A549 (cell line): ENCODE measurements around the gene EEFSEC. TPM values are rescaled to one million over a fixed set of nuclear protein-coding genes. Genes with fewer than 3 reads are reported as not detected.

ENCODE experiments used
- ATAC-seq, 2 experiments: fragments of 200-7000 bp in 1 of 2; fragments of >200 bp in 1 of 2; cut with Nextera tagmentation in 1 of 2; cut with Tn5 transposase in 1 of 2; 3 replicates each; pipeline versions ENCODE4 v1.8.0 to v1.9.1; 2018 to 2020; ENCODE audit warnings: mild to moderate bottlenecking in 1 of 2, moderate library complexity in 1 of 2
- CTCF ChIA-PET: fragments of 300-600 bp; sonication (Branson Sonifier 250); formaldehyde crosslinking; extraction: SDS; loops from one replicate; lab custom pipeline; 2021; ENCODE audit warnings: antibody characterized with exemption, inconsistent platforms; lab: Yijun Ruan, JAX
- POLR2A ChIA-PET: fragments of 350-600 bp; formaldehyde crosslinking; extraction: SDS; loops from one replicate; lab custom pipeline; 2021; ENCODE audit warnings: antibody characterized with exemption, inconsistent platforms; lab: Yijun Ruan, JAX
- DNase-seq, 2 experiments: peaks; one replicate each; pipeline versions ENCODE4 v3.0.0 to v3.0.0-alpha.2; 2011 to 2016; ENCODE audit warnings: low read depth in 1 of 2, low spot score in 1 of 2
- FAIRE-seq: peaks from 2 replicates; lab custom pipeline; 2011; peaks lifted over from hg19 to GRCh38; lab: Jason Lieb, UNC
- H3K27ac ChIP-seq, 2 experiments: fragments of >200 bp; sonication (Bioruptor Twin); formaldehyde crosslinking; 3 replicates each; pipeline ENCODE4 v1.5.1; 2016 to 2017
- H3K4me1 ChIP-seq: fragments of >200 bp; sonication (Bioruptor Twin); formaldehyde crosslinking; 3 replicates; pipeline ENCODE4 v1.6.1; 2016
- H3K4me2 ChIP-seq: fragments of >200 bp; sonication (Bioruptor Twin); formaldehyde crosslinking; 3 replicates; pipeline ENCODE4 v1.6.1; 2016
- H3K4me3 ChIP-seq: fragments of >200 bp; sonication (Bioruptor Twin); formaldehyde crosslinking; 3 replicates; pipeline ENCODE4 v1.5.1; 2016
- H3K9me3 ChIP-seq: fragments of >200 bp; sonication (Bioruptor Twin); formaldehyde crosslinking; 3 replicates; pipeline ENCODE4 v1.6.1; 2016
- BHLHE40 ChIP-seq: IDR thresholded peaks from 2 replicates; pipeline ENCODE4 v1.6.1; 2012; ENCODE audit warnings: low read depth, low read length, inconsistent platforms
- CEBPB ChIP-seq, 2 experiments: fragments of >200 bp in 1 of 2; sonication (Bioruptor Twin) in 1 of 2; formaldehyde crosslinking in 1 of 2; IDR thresholded peaks; 2 replicates each; pipeline ENCODE4 v1.6.1; 2012 to 2016
- CHD2 ChIP-seq: fragments of 150-350 bp; IDR thresholded peaks from 2 replicates; pipeline ENCODE4 v1.6.1; 2014; ENCODE audit warnings: low read length; ENCODE audit not compliant: partially characterized antibody
- EHF ChIP-seq: fragments of 250-450 bp; sonication (Bioruptor Pico); IDR thresholded peaks from 2 replicates; pipeline ENCODE4 v1.5.0; 2020; ENCODE audit warnings: mild to moderate bottlenecking
- EP300 ChIP-seq, 2 experiments: fragments of >200 bp; sonication (Bioruptor Twin); formaldehyde crosslinking; IDR thresholded peaks; 2 replicates in 1 of 2; 3 replicates in 1 of 2; pipeline ENCODE4 v1.6.1; 2016 to 2017
- HDAC2 ChIP-seq: fragments of 200-600 bp; sonication (generic); IDR thresholded peaks from 2 replicates; pipeline ENCODE4 v1.6.1; 2016
- JUNB ChIP-seq: fragments of >200 bp; sonication (Bioruptor Twin); formaldehyde crosslinking; IDR thresholded peaks from 2 replicates; pipeline ENCODE4 v1.6.1; 2016
- KDM5A ChIP-seq: fragments of 200-600 bp; sonication (generic); IDR thresholded peaks from 2 replicates; pipeline ENCODE4 v1.6.1; 2016; ENCODE audit warnings: antibody characterized with exemption, mild to moderate bottlenecking
- NPAS2 ChIP-seq: fragments of 250-450 bp; sonication (Bioruptor Pico); IDR thresholded peaks from 2 replicates; pipeline ENCODE4 v1.8.0; 2022; ENCODE audit warnings: mild to moderate bottlenecking, moderate library complexity, borderline replicate concordance
- NR3C1 ChIP-seq: fragments of >200 bp; sonication (Bioruptor Twin); formaldehyde crosslinking; IDR thresholded peaks from 3 replicates; pipeline ENCODE4 v1.6.1; 2017
- POLR2AphosphoS2 ChIP-seq: conservative IDR thresholded peaks from 2 replicates; pipeline ENCODE4 v1.6.1; 2012; ENCODE audit warnings: low read length, improper control_type of control experiment, inconsistent platforms
- RARB ChIP-seq: fragments of 250-450 bp; sonication (Bioruptor Pico); IDR thresholded peaks from 2 replicates; pipeline ENCODE4 v1.8.0; 2021; ENCODE audit warnings: mild to moderate bottlenecking, moderate library complexity
- RCOR1 ChIP-seq: fragments of 150-350 bp; IDR thresholded peaks from 2 replicates; pipeline ENCODE4 v1.6.1; 2014; ENCODE audit warnings: antibody characterized with exemption, low read length, low read depth
- RFX5 ChIP-seq: fragments of 450-650 bp; IDR thresholded peaks from 2 replicates; pipeline ENCODE4 v1.7.1; 2014; ENCODE audit warnings: antibody characterized with exemption, mild to moderate bottlenecking, moderate library complexity
- SREBF2 ChIP-seq: fragments of 450-650 bp; IDR thresholded peaks from 2 replicates; pipeline ENCODE4 v1.6.1; 2014; ENCODE audit warnings: mild to moderate bottlenecking, moderate library complexity
- TFCP2L1 ChIP-seq: fragments of 250-450 bp; sonication (Bioruptor Pico); IDR thresholded peaks from 2 replicates; pipeline ENCODE4 v1.5.0; 2021; ENCODE audit warnings: mild to moderate bottlenecking
- ZFP36 ChIP-seq: fragments of 450-650 bp; IDR thresholded peaks from 2 replicates; pipeline ENCODE4 v1.6.1; 2014; ENCODE audit warnings: borderline replicate concordance; ENCODE audit not compliant: partially characterized antibody
- WGBS: methylation state at CpG from one replicate; pipeline ENCODE4 v1.1.6; 2017; ENCODE audit errors: missing lambda C conversion rate; 5-methylcytosine and 5-hydroxymethylcytosine counted together
- polyA plus RNA-seq, 4 experiments: library from polyadenylated mRNA; depleted of rRNA in 3 of 4; stranded (reverse); fragments of >200 nt; fragmentation: RNase III in 1 of 4; extraction: RNeasy Plus Mini Kit Qiagen cat#74134 plus additional on column Dnase treatment in 1 of 4; gene quantifications; 2 replicates in 3 of 4; 3 replicates in 1 of 4; pipeline ENCODE4 v1.2.3, GENCODE V29; 2011 to 2017
- TF ChIP-seq, protein P1 (sequence below): fragments of 250-450 bp; sonication (Bioruptor Pico); IDR thresholded peaks from 2 replicates; pipeline ENCODE4 v1.5.0; 2020; ENCODE audit warnings: low read depth, mild to moderate bottlenecking, moderate library complexity
- TF ChIP-seq, protein P2 (sequence below): fragments of 200-600 bp; sonication (generic); IDR thresholded peaks from 2 replicates; pipeline ENCODE4 v1.6.1; 2016; ENCODE audit warnings: antibody characterized with exemption, mild to moderate bottlenecking, moderate library complexity
- TF ChIP-seq, protein P3 (sequence below): fragments of >200 bp; sonication (Bioruptor Twin); formaldehyde crosslinking; IDR thresholded peaks from 3 replicates; pipeline ENCODE4 v1.6.1; 2016
- TF ChIP-seq, protein P4 (sequence below): fragments of 450-650 bp; IDR thresholded peaks from 2 replicates; pipeline ENCODE4 v1.6.1; 2014; ENCODE audit warnings: antibody characterized with exemption
- TF ChIP-seq, protein P5 (sequence below): fragments of 150-350 bp; IDR thresholded peaks from 2 replicates; pipeline ENCODE4 v1.6.1; 2014; ENCODE audit warnings: low read depth, mild to moderate bottlenecking, low read length
- TF ChIP-seq, protein P6 (sequence below): IDR thresholded peaks from 2 replicates; pipeline ENCODE4 v1.6.1; 2012; ENCODE audit warnings: low read depth, borderline replicate concordance

EEFSEC gene
- polyA plus RNA-seq, 2 of the 4 experiments (the other 2 are of a cell fraction): 6.9 to 7.3 TPM

DNA sequence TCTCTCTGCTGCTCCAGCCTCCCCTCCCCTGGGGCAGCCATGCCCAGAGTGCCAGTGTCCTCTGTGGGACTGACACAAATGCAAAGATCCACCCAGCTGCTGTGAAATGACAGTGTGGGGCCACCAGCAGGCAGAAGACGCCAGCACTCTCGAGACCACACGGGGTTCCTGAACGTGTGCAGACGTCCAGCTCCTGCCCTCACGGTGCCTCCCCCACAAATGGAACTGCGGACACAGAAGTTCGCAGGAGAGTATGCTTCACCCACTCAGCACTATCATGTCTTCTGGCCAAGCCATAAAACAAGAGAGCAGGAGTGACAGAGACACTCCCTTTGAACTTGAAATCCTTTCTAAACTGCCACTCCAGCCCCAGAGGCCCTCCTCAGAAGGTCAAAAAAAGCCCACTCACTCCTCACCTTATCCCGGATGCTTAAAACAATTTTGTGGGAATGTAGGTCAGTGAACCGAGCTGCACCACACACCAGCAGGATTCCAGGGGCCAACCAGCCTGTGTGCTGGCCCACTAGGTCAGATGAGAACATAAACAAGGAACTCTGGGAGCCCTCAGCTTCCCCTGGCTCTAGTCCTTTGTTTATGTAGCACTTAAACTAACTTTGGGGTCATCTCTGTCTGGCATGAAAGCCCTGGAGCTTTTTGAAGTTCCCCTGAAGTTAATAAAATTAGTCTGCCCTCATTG lies 200.9 kb downstream of the EEFSEC start:
- ChIA-PET CTCF (interaction anchor here (1.0 kb wide), 1 partner anchor 9 kb away, joined by 3 read pairs; no protein-coding TSS in a partner anchor), POLR2A (no interaction called here)
- FAIRE-seq: no peak
- DNase-seq: no peak
- Histone ChIP-seq H3K4me2 (no peak overlapping the region), H3K4me3 (no peak overlapping the region), H3K27ac (no peak overlapping the region), H3K4me1 (no peaks in the 10 kb centered on the region), H3K9me3 (no peaks in the 10 kb centered on the region)
- ATAC-seq: no peak
- 86% methylated on average over 10 of the region's 10 CpGs for WGBS
- no peak for TF ChIP-seq NPAS2 (CRISPR knock-in tag)
- TF ChIP-seq TFCP2L1 (CRISPR knock-in tag): no peak
- TF ChIP-seq CEBPB (IDR thresholded peaks at IDR 0.05): no peak
- no peak for TF ChIP-seq CHD2
- TF ChIP-seq HDAC2: no peak
- TF ChIP-seq EHF (CRISPR knock-in tag): no peak
- no peak for TF ChIP-seq RARB (CRISPR knock-in tag)
- no peak for TF ChIP-seq EP300 (IDR thresholded peaks at IDR 0.05)

DNA sequence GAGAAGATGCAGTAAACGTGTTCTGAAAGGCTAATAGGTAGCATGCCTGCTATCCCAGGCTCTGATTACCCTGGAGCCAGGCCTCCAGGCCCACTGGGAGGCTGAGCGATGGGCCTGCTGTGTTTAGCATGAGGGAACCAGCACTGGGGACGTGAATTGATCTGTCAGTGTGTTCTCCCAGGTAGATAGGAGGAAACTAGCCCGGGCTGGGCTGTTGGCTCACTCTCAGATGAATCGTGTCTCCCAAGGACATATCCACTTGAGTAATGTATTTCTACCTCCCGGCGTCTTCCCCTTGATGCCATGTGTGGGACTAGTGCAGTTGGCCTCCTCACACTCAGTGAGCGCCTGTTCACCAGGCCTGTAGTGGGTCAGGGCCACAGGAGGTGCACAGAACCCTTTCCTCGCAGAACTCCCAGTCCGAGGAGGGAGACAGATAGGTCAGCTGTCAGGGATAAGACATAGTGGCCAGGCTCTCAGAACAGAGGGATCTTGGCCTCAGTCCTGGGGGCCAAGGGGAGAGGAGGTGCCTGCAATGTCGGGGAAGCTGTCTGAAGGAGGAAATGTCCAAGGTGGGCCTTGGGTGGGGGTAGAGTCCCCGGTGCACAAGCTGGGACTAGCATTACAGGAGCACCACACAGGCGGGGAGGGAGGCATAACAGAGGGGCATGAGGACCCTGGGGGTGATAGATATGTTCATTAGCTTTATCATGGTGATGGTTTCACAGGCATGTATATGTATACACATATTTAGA lies 201.7 kb downstream of the EEFSEC start:
- DNase-seq: no peak
- Histone ChIP-seq H3K4me2 (no peak overlapping the region), H3K4me1 (peaks cover 2% of the 10 kb centered on the region; the same call in 2 of the 3 replicates), H3K9me3 (no peaks in the 10 kb centered on the region), H3K4me3 (no peak overlapping the region), H3K27ac (no peak overlapping the region)
- ChIA-PET CTCF (interaction anchor here (1.0 to 1.2 kb wide), 2 partner anchors 9 to 10 kb away, joined by 3 read pairs; no protein-coding TSS in a partner anchor), POLR2A (interaction anchor here (0.6 kb wide), 1 partner anchor 399 kb away, joined by 5 read pairs; no protein-coding TSS in a partner anchor)
- 73% methylated on average over 7 of the region's 13 CpGs for WGBS
- no peak for FAIRE-seq
- TF ChIP-seq BHLHE40: no peak
- no peak for TF ChIP-seq SREBF2
- TF ChIP-seq, protein P1, sequence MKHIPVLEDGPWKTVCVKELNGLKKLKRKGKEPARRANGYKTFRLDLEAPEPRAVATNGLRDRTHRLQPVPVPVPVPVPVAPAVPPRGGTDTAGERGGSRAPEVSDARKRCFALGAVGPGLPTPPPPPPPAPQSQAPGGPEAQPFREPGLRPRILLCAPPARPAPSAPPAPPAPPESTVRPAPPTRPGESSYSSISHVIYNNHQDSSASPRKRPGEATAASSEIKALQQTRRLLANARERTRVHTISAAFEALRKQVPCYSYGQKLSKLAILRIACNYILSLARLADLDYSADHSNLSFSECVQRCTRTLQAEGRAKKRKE (CRISPR knock-in tag): no peak
- TF ChIP-seq RFX5: no peak
- ATAC-seq: no peak

DNA sequence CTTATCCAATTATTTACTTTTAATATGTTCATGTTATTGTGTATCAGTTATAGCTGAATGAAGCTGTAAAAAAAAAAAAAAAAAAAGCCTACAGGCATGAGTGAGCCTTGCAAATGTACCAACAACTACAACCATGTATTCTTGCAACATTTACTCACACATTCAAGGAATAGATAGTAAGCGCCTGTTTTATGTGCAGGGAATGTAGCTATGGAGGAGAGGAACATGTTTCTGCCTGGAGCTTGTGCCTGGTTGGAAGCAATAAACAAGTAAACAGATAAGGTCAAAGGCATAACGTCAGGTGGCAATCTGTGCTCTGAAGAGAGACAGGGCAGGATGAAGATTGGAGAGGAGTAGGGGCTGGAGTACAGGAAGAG lies 202.2 kb downstream of the EEFSEC start:
- FAIRE-seq: no peak
- 72% methylated on average over 2 of the region's 2 CpGs for WGBS
- Histone ChIP-seq H3K4me1 (peaks cover 7% of the 10 kb centered on the region; the same call in 2 of the 3 replicates), H3K4me2 (no peak overlapping the region), H3K27ac (no peak overlapping the region), H3K4me3 (no peak overlapping the region), H3K9me3 (no peaks in the 10 kb centered on the region)
- CTCF ChIA-PET: interaction anchor here (1.2 kb wide), 1 partner anchor 11 kb away, joined by 3 read pairs; no protein-coding TSS in a partner anchor
- DNase-seq: no peak
- no peak for ATAC-seq
- POLR2A ChIA-PET: interaction anchor here (0.6 kb wide), 1 partner anchor 399 kb away, joined by 5 read pairs; no protein-coding TSS in a partner anchor
- TF ChIP-seq JUNB (no peak), POLR2AphosphoS2 (no peak), RCOR1 (no peak), EHF (CRISPR knock-in tag) (no peak), ZFP36 (no peak), KDM5A (no peak), EP300 (IDR thresholded peaks at IDR 0.05) (no peak), NR3C1 (no peak), RARB (CRISPR knock-in tag) (no peak)
- TF ChIP-seq, protein P2, sequence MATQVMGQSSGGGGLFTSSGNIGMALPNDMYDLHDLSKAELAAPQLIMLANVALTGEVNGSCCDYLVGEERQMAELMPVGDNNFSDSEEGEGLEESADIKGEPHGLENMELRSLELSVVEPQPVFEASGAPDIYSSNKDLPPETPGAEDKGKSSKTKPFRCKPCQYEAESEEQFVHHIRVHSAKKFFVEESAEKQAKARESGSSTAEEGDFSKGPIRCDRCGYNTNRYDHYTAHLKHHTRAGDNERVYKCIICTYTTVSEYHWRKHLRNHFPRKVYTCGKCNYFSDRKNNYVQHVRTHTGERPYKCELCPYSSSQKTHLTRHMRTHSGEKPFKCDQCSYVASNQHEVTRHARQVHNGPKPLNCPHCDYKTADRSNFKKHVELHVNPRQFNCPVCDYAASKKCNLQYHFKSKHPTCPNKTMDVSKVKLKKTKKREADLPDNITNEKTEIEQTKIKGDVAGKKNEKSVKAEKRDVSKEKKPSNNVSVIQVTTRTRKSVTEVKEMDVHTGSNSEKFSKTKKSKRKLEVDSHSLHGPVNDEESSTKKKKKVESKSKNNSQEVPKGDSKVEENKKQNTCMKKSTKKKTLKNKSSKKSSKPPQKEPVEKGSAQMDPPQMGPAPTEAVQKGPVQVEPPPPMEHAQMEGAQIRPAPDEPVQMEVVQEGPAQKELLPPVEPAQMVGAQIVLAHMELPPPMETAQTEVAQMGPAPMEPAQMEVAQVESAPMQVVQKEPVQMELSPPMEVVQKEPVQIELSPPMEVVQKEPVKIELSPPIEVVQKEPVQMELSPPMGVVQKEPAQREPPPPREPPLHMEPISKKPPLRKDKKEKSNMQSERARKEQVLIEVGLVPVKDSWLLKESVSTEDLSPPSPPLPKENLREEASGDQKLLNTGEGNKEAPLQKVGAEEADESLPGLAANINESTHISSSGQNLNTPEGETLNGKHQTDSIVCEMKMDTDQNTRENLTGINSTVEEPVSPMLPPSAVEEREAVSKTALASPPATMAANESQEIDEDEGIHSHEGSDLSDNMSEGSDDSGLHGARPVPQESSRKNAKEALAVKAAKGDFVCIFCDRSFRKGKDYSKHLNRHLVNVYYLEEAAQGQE: no peak
- TF ChIP-seq, protein P3, sequence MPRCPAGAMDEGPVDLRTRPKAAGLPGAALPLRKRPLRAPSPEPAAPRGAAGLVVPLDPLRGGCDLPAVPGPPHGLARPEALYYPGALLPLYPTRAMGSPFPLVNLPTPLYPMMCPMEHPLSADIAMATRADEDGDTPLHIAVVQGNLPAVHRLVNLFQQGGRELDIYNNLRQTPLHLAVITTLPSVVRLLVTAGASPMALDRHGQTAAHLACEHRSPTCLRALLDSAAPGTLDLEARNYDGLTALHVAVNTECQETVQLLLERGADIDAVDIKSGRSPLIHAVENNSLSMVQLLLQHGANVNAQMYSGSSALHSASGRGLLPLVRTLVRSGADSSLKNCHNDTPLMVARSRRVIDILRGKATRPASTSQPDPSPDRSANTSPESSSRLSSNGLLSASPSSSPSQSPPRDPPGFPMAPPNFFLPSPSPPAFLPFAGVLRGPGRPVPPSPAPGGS: no peak
- TF ChIP-seq, protein P4, sequence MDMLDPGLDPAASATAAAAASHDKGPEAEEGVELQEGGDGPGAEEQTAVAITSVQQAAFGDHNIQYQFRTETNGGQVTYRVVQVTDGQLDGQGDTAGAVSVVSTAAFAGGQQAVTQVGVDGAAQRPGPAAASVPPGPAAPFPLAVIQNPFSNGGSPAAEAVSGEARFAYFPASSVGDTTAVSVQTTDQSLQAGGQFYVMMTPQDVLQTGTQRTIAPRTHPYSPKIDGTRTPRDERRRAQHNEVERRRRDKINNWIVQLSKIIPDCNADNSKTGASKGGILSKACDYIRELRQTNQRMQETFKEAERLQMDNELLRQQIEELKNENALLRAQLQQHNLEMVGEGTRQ: no peak
- TF ChIP-seq, protein P5, sequence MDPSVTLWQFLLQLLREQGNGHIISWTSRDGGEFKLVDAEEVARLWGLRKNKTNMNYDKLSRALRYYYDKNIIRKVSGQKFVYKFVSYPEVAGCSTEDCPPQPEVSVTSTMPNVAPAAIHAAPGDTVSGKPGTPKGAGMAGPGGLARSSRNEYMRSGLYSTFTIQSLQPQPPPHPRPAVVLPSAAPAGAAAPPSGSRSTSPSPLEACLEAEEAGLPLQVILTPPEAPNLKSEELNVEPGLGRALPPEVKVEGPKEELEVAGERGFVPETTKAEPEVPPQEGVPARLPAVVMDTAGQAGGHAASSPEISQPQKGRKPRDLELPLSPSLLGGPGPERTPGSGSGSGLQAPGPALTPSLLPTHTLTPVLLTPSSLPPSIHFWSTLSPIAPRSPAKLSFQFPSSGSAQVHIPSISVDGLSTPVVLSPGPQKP: no peak
- TF ChIP-seq, protein P6, sequence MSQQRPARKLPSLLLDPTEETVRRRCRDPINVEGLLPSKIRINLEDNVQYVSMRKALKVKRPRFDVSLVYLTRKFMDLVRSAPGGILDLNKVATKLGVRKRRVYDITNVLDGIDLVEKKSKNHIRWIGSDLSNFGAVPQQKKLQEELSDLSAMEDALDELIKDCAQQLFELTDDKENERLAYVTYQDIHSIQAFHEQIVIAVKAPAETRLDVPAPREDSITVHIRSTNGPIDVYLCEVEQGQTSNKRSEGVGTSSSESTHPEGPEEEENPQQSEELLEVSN: no peak
